ENCODE results near the gene SORL1-AS1.

Gene SORL1-AS1

GRCh38 chr11:121488641-121489040, 35.9 kb upstream of the SORL1-AS1 start:
- ChIA-PET CTCF (no interaction called here), POLR2A (ENCODE audit: unreplicated experiment) (no interaction called here)
- Histone ChIP-seq H3K79me1 (ENCODE audit: low read depth in 1 of 2, low read length in 2 of 2) (no peaks in the 10 kb centered on the region), H3K9ac (ENCODE audit: low read depth, low read length) (no peak overlapping the region), H3K27me3 (ENCODE audit: control insufficient read depth, insufficient read depth, low read length) (peaks cover 2% of the 10 kb centered on the region; the same call in 1 of the 2 replicates), H4K20me1 (ENCODE audit: insufficient read depth, low read length) (no peaks in the 10 kb centered on the region), H2AFZ (replicated peaks; ENCODE audit: low read length, poor library complexity) (no peak overlapping the region), H3K18ac (ENCODE audit: low read depth, low read length) (no peak overlapping the region), H3K56ac (ENCODE audit: extremely low read depth, insufficient read depth, low read length) (no peak overlapping the region), H2BK5ac (ENCODE audit: low read depth, low read length, poor library complexity, severe bottlenecking) (no peak overlapping the region), H4K5ac (ENCODE audit: low read depth, low read length) (no peak overlapping the region), H3K27ac (ENCODE audit: insufficient read depth, low read length) (no peak overlapping the region), H4K91ac (ENCODE audit: insufficient read depth, low read depth, low read length) (no peak overlapping the region), H2BK120ac (ENCODE audit: low read depth, low read length) (no peak overlapping the region), H3K36me3 (ENCODE audit: control insufficient read depth, insufficient read depth, low read length) (no peaks in the 10 kb centered on the region), H3K9me3 (ENCODE audit: control insufficient read depth, insufficient read depth, low read length) (no peaks in the 10 kb centered on the region), H3K14ac (replicated peaks; ENCODE audit: low read depth, low read length) (no peak overlapping the region), H2BK15ac (ENCODE audit: low read depth, low read length) (no peak overlapping the region), H3K23ac (ENCODE audit: low read depth, low read length) (no peak overlapping the region), H3K4me2 (ENCODE audit: low read depth, low read length) (no peak overlapping the region), H2AK5ac (ENCODE audit: low read depth, low read length) (no peak overlapping the region), H3K4me3 (ENCODE audit: insufficient read depth, low read depth, low read length) (no peak overlapping the region), H2AK9ac (replicated peaks; ENCODE audit: low read depth, low read length, poor library complexity) (no peak overlapping the region), H4K8ac (ENCODE audit: low read depth in 2 of 2, low read length in 2 of 2) (no peak overlapping the region), H3K9me1 (ENCODE audit: insufficient read depth, low read length) (no peaks in the 10 kb centered on the region; the same call in 1 of the 2 replicates), H3K4ac (ENCODE audit: low read depth, low read length) (no peak overlapping the region), H2BK20ac (ENCODE audit: low read depth, low read length) (no peak overlapping the region), H3K4me1 (ENCODE audit: control insufficient read depth, insufficient read depth, low read length) (no peaks in the 10 kb centered on the region)
- no TSS peak for BruUV-seq (replicated peaks)
- in situ Hi-C loops (cut with MboI; ENCODE audit: low sequenced_read_pairs) (no loop called here), dilution Hi-C loops (cut with HindIII; ENCODE audit: low sequenced_read_pairs, unreplicated experiment) (no loop called here), intact Hi-C loops (cut with micrococcal nuclease) (no loop called here)
- TF ChIP-seq, protein P1, sequence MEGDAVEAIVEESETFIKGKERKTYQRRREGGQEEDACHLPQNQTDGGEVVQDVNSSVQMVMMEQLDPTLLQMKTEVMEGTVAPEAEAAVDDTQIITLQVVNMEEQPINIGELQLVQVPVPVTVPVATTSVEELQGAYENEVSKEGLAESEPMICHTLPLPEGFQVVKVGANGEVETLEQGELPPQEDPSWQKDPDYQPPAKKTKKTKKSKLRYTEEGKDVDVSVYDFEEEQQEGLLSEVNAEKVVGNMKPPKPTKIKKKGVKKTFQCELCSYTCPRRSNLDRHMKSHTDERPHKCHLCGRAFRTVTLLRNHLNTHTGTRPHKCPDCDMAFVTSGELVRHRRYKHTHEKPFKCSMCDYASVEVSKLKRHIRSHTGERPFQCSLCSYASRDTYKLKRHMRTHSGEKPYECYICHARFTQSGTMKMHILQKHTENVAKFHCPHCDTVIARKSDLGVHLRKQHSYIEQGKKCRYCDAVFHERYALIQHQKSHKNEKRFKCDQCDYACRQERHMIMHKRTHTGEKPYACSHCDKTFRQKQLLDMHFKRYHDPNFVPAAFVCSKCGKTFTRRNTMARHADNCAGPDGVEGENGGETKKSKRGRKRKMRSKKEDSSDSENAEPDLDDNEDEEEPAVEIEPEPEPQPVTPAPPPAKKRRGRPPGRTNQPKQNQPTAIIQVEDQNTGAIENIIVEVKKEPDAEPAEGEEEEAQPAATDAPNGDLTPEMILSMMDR (conservative IDR thresholded peaks at IDR 0.05; ENCODE audit: low read depth, low read length): no peak
- TF ChIP-seq, protein P2, sequence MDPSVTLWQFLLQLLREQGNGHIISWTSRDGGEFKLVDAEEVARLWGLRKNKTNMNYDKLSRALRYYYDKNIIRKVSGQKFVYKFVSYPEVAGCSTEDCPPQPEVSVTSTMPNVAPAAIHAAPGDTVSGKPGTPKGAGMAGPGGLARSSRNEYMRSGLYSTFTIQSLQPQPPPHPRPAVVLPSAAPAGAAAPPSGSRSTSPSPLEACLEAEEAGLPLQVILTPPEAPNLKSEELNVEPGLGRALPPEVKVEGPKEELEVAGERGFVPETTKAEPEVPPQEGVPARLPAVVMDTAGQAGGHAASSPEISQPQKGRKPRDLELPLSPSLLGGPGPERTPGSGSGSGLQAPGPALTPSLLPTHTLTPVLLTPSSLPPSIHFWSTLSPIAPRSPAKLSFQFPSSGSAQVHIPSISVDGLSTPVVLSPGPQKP (IDR thresholded peaks at IDR 0.05; ENCODE audit: borderline replicate concordance, low read depth, low read length): no peak
- TF ChIP-seq BHLHE40 (IDR thresholded peaks at IDR 0.05; ENCODE audit: low read depth, low read length) (no peak), NFE2L2 (IDR thresholded peaks at IDR 0.05; ENCODE audit: low read depth, low read length) (no peak), RCOR1 (IDR thresholded peaks at IDR 0.05; ENCODE audit: insufficient replicate concordance, low read length) (no peak)
- no CpG with 5 or more reads among the region's 6 CpGs for WGBS, 2 experiments (ENCODE audit: extremely low coverage in 2 of 2, insufficient read length in 1 of 2)
- ATAC-seq (ENCODE audit: low read depth) (no peak), DNase-seq (no peak)

All from IMR-90 (cell line).